HCT116 (cell line): ENCODE measurements around the gene CIDEC. TPM values are rescaled to one million over a fixed set of nuclear protein-coding genes. Genes with fewer than 3 reads are reported as not detected.
A peak's percentile ranks its signal among the peaks of the same experiment; 100 is the strongest.

Experiments
- ATAC-seq: fragments of 200-7000 bp; cut with Tn5 transposase; 2 replicates; pipeline ENCODE4 v1.9.1; 2020; ENCODE audit warnings: mild to moderate bottlenecking, moderate library complexity
- BruUV-seq: library from RNA; stranded (reverse); fragments of 400-500 nt; replicated peaks from 2 replicates; lab custom pipeline; 2021; lab: Mats Ljungman, UMichigan
- CTCF ChIA-PET: fragments of 300-600 bp; sonication (Branson Sonifier 250); formaldehyde crosslinking; loops from one replicate; lab custom pipeline; 2021; ENCODE audit warnings: antibody characterized with exemption; lab: Charles Lee
- POLR2A ChIA-PET: fragments of 300-600, 350-600 bp; sonication (Branson Sonifier 250); formaldehyde crosslinking; loops from one replicate; lab custom pipeline; 2021; ENCODE audit warnings: antibody characterized with exemption; lab: Charles Lee
- RAD21 ChIA-PET, 2 experiments: fragments of 300-600 bp; sonication (Branson Sonifier 250); formaldehyde crosslinking; loops; one replicate each; lab custom pipeline; 2023; ENCODE audit warnings: low total read pairs in 2 of 2; ENCODE audit not compliant: uncharacterized antibody in 2 of 2, unreplicated experiment in 2 of 2, low non-redundant PET in 1 of 2; lab: Charles Lee
- DNase-seq: peaks from one replicate; pipeline ENCODE4 v3.0.0-alpha.2; 2010; ENCODE audit warnings: low read depth, low spot score
- H2AFZ ChIP-seq: fragments of 200-600 bp; shearing (Covaris generic), sonication (generic); 2 replicates; pipeline ENCODE4 v1.6.1; 2017; ENCODE audit warnings: low read depth, mixed run types, mixed read lengths, antibody characterized with exemption, low read length; ENCODE audit not compliant: poor library complexity, severe bottlenecking
- H3K27ac ChIP-seq: 2 replicates; pipeline ENCODE4 v1.5.1; 2012; ENCODE audit warnings: low read depth, low read length
- H3K27me3 ChIP-seq: fragments of 200-600 bp; sonication (generic); 2 replicates; pipeline ENCODE4 v1.6.1; 2016; ENCODE audit warnings: mixed run types, low read length, mixed read lengths; ENCODE audit not compliant: insufficient read depth
- H3K36me3 ChIP-seq, 2 experiments: fragments of 200-500 bp in 1 of 2; fragments of 200-600 bp in 1 of 2; sonication (Bioruptor generic) in 1 of 2; sonication (generic) in 1 of 2; 2 replicates each; pipeline versions ENCODE4 v1.5.1 to v1.6.1; 2014 to 2016; ENCODE audit warnings: low read length in 2 of 2, inconsistent platforms in 1 of 2, mixed read lengths in 1 of 2, mixed run types in 1 of 2; ENCODE audit not compliant: insufficient read depth in 2 of 2, control insufficient read depth in 1 of 2
- H3K4me1 ChIP-seq, 2 experiments: fragments of 200-600 bp in 1 of 2; sonication (generic) in 1 of 2; 2 replicates each; pipeline versions ENCODE4 v1.5.1 to v1.6.1; 2012 to 2017; ENCODE audit warnings: low read length in 2 of 2, inconsistent platforms in 1 of 2, mild to moderate bottlenecking in 1 of 2, mixed read lengths in 1 of 2, mixed run types in 1 of 2, moderate library complexity in 1 of 2; ENCODE audit not compliant: insufficient read depth in 2 of 2, control insufficient read depth in 1 of 2
- H3K4me2 ChIP-seq: fragments of 200-600 bp; sonication (generic); 2 replicates; pipeline ENCODE4 v1.6.1; 2017; ENCODE audit warnings: mixed run types, low read length, mixed read lengths
- H3K4me3 ChIP-seq, 2 experiments: fragments of 200-600 bp in 1 of 2; sonication (generic) in 1 of 2; replicated peaks in 1 of 2; 2 replicates each; pipeline ENCODE4 v1.5.1; 2011 to 2016; ENCODE audit warnings: low read length in 2 of 2, control low read depth in 1 of 2, low read depth in 1 of 2, mild to moderate bottlenecking in 1 of 2, mixed read lengths in 1 of 2, mixed run types in 1 of 2
- H3K79me2 ChIP-seq: fragments of 200-600 bp; sonication (generic); 2 replicates; pipeline ENCODE4 v1.6.1; 2017; ENCODE audit warnings: mild to moderate bottlenecking, mixed run types, low read length, moderate library complexity, mixed read lengths; ENCODE audit not compliant: insufficient read depth
- H3K9ac ChIP-seq: fragments of 200-600 bp; sonication (generic); 2 replicates; pipeline ENCODE4 v1.6.1; 2016; ENCODE audit warnings: low read length, mixed read lengths
- H3K9me2 ChIP-seq: fragments of 200-600 bp; sonication (generic), shearing (Covaris generic); 2 replicates; pipeline ENCODE4 v1.6.1; 2017; ENCODE audit warnings: mixed run types, mild to moderate bottlenecking, moderate library complexity; ENCODE audit not compliant: insufficient read depth
- H3K9me3 ChIP-seq, 2 experiments: fragments of 200-500 bp in 1 of 2; fragments of 200-600 bp in 1 of 2; sonication (Bioruptor generic) in 1 of 2; sonication (generic) in 1 of 2; 2 replicates each; pipeline ENCODE4 v1.6.1; 2014 to 2017; ENCODE audit warnings: low read length in 2 of 2, mixed read lengths in 2 of 2, inconsistent platforms in 1 of 2, low read depth in 1 of 2, mild to moderate bottlenecking in 1 of 2, mixed run types in 1 of 2, moderate library complexity in 1 of 2; ENCODE audit not compliant: control insufficient read depth in 1 of 2, insufficient read depth in 1 of 2
- H4K20me1 ChIP-seq: fragments of 200-600 bp; sonication (generic), shearing (Covaris generic); 2 replicates; pipeline ENCODE4 v1.6.1; 2017; ENCODE audit warnings: mixed run types, mild to moderate bottlenecking, moderate library complexity; ENCODE audit not compliant: insufficient read depth
- CBX3 ChIP-seq: IDR thresholded peaks from 2 replicates; pipeline ENCODE4 v1.6.1; 2012; ENCODE audit warnings: low read depth
- CEBPB ChIP-seq: IDR thresholded peaks from 2 replicates; pipeline ENCODE4 v1.6.1; 2012; ENCODE audit warnings: low read depth
- CTCF ChIP-seq, 3 experiments: fragments of 200-600 bp in 1 of 3; sonication (generic) in 1 of 3; IDR thresholded peaks in 2 of 3; conservative IDR thresholded peaks in 1 of 3; 2 replicates each; pipeline ENCODE4 v1.5.1; 2012 to 2017; ENCODE audit warnings: low read depth in 2 of 3, low read length in 2 of 3, antibody characterized with exemption in 1 of 3, borderline replicate concordance in 1 of 3, control low read depth in 1 of 3, mild to moderate bottlenecking in 1 of 3, mixed read lengths in 1 of 3, mixed run types in 1 of 3, moderate library complexity in 1 of 3; ENCODE audit not compliant: insufficient read depth in 1 of 3
- ELF1 ChIP-seq: IDR thresholded peaks from 2 replicates; pipeline ENCODE4 v1.6.1; 2012; ENCODE audit warnings: low read depth, borderline replicate concordance
- EZH2 ChIP-seq: fragments of 200-600 bp; sonication (generic); IDR thresholded peaks from 2 replicates; pipeline ENCODE4 v1.6.1; 2017; ENCODE audit warnings: antibody characterized with exemption, mixed run types
- EZH2phosphoT487 ChIP-seq: fragments of 200-600 bp; IDR thresholded peaks from 2 replicates; pipeline ENCODE4 v1.6.1; 2018; ENCODE audit warnings: antibody characterized with exemption, borderline replicate concordance
- POLR2A ChIP-seq: IDR thresholded peaks from 2 replicates; pipeline ENCODE4 v1.7.0; 2011; ENCODE audit warnings: borderline replicate concordance; ENCODE audit not compliant: insufficient read depth, insufficient read length; ENCODE audit errors: extremely low read depth
- REST ChIP-seq: IDR thresholded peaks from 2 replicates; pipeline ENCODE4 v1.6.1; 2012; ENCODE audit warnings: low read depth
- SIN3A ChIP-seq: IDR thresholded peaks from 2 replicates; pipeline ENCODE4 v1.6.1; 2012; ENCODE audit warnings: low read depth
- SP1 ChIP-seq: IDR thresholded peaks from 2 replicates; pipeline ENCODE4 v1.6.1; 2012; ENCODE audit warnings: low read depth
- ZBTB33 ChIP-seq: IDR thresholded peaks from 2 replicates; pipeline ENCODE4 v1.6.1; 2011; ENCODE audit warnings: mild to moderate bottlenecking, low read length, moderate library complexity; ENCODE audit not compliant: insufficient replicate concordance; ENCODE audit errors: extremely low read depth
- ZFX ChIP-seq: fragments of 450-650 bp; IDR thresholded peaks from 2 replicates; pipeline ENCODE4 v1.6.1; 2017
- ZNF274 ChIP-seq: fragments of 200-500 bp; sonication (Bioruptor generic); IDR thresholded peaks from 2 replicates; pipeline ENCODE4 v1.6.1; 2014; ENCODE audit warnings: mild to moderate bottlenecking, low read depth, low read length, inconsistent platforms
- intact Hi-C: fragments of 100-400 bp; cut with micrococcal nuclease; formaldehyde crosslinking; loops from 2 replicates; pipeline ENCODE4 v1.10.0; 2022
- total RNA-seq: library from RNA; stranded (reverse); gene quantifications from one replicate; pipeline ENCODE4 v1.2.1, GENCODE V29; 2021; ENCODE audit not compliant: unreplicated experiment

The CIDEC gene
- total RNA-seq, 1 experiment from 2014 or later = not detected

GRCh38 chr3:9890249-9891071 is 10.4 kb upstream of the CIDEC start, which contains the start of gene JAGN1 (continued):
- TF ChIP-seq CTCF (IDR thresholded peaks at IDR 0.05 in 2 of 3, conservative IDR thresholded peaks at IDR 0.05 in 1 of 3; ENCODE audit: borderline replicate concordance in 1 of 3, insufficient read depth in 1 of 3, low read depth in 2 of 3, low read length in 2 of 3) (no peak), ZFX (peak; percentile 84), CBX3 (peak; percentile 23; the same call in 1 of the 2 replicates), EZH2 (no peak)
- TF ChIP-seq, all 23 proteins: peak for 7

GRCh38 chr3:9889405-9889804 is 9.4 kb upstream of the CIDEC start:
- Histone ChIP-seq H3K36me3 (peaks cover 11 to 17% of the 10 kb centered on the region in 2 experiments; a peak in 3 of 4 replicates), H3K9me2 (no peaks in the 10 kb centered on the region), H3K9ac (no peak overlapping the region), H3K4me1 (peaks cover 11 to 38% of the 10 kb centered on the region in 2 experiments), H2AFZ (no peak overlapping the region), H3K27ac (no peak overlapping the region), H3K79me2 (peaks cover 36% of the 10 kb centered on the region), H3K4me2 (peak overlapping the region; percentile 96; the same call in 1 of the 2 replicates), H3K4me3 (no peak overlapping the region), H3K27me3 (no peaks in the 10 kb centered on the region), H3K9me3 (no peaks in the 10 kb centered on the region), H4K20me1 (no peaks in the 10 kb centered on the region)
- no peak for DNase-seq
- ChIA-PET CTCF (no interaction called here), POLR2A (no interaction called here), RAD21 (no interaction called here)
- TF ChIP-seq POLR2A (no peak), SIN3A (no peak), ZBTB33 (no peak), REST (no peak), CBX3 (no peak), ELF1 (no peak), EZH2phosphoT487 (no peak), CEBPB (no peak), SP1 (no peak), CTCF (IDR thresholded peaks at IDR 0.05 in 2 of 3, conservative IDR thresholded peaks at IDR 0.05 in 1 of 3; ENCODE audit: borderline replicate concordance in 1 of 3, insufficient read depth in 1 of 3, low read depth in 2 of 3, low read length in 2 of 3) (no peak), ZNF274 (no peak)
- BruUV-seq = no TSS peak
- no peak for ATAC-seq
- intact Hi-C loops = no loop called here
